K562 (cell line): Measurements from ENCODE around the gene TMEM163. TPM values are rescaled to one million over a fixed set of nuclear protein-coding genes. Genes with fewer than 3 reads are reported as not detected.

Experiments
- ATAC-seq: fragments of 200-7000 bp; cut with Tn5 transposase; 3 replicates; pipeline ENCODE4 v1.9.1; 2020; ENCODE audit warnings: moderate library complexity
- BruUV-seq: library from RNA; stranded (reverse); fragments of 400-500 nt; replicated peaks from 2 replicates; lab custom pipeline; 2021; lab: Mats Ljungman, UMichigan
- CTCF ChIA-PET: fragments of 300-600 bp; formaldehyde crosslinking; extraction: SDS; loops from one replicate; lab custom pipeline; 2021; ENCODE audit warnings: low intra/inter-chr PET ratio; lab: Yijun Ruan, JAX
- POLR2A ChIA-PET: fragments of 300-600, 350-650 bp; sonication (Branson Sonifier 250); formaldehyde crosslinking; extraction: SDS; loops from one replicate; lab custom pipeline; 2021; ENCODE audit warnings: antibody characterized with exemption, inconsistent platforms; lab: Yijun Ruan, JAX
- DNase-seq, 4 experiments: peaks; one replicate each; pipeline versions ENCODE4 v3.0.0 to v3.0.0-alpha.2; 2011 to 2018; ENCODE audit warnings: low spot score in 3 of 4, mixed read lengths in 3 of 4; ENCODE audit errors: extremely low read depth in 1 of 4
- FAIRE-seq: peaks from 2 replicates; lab custom pipeline; 2011; peaks lifted over from hg19 to GRCh38; lab: Jason Lieb, UNC
- H2AFZ ChIP-seq: 2 replicates; pipeline ENCODE4 v1.6.0; 2011; ENCODE audit warnings: low read depth, low read length, control low read depth, inconsistent platforms
- H3K27ac ChIP-seq: fragments of 200-600 bp; 3 replicates; pipeline ENCODE4 v1.8.0; 2011; ENCODE audit warnings: low read depth, mild to moderate bottlenecking, control low read depth, inconsistent platforms, low read length, moderate library complexity, mixed read lengths; ENCODE audit errors: extremely low read depth
- H3K27me3 ChIP-seq, 2 experiments: fragments of 300-600 bp in 1 of 2; 2 replicates in 1 of 2; 3 replicates in 1 of 2; pipeline versions ENCODE4 v1.6.0 to v1.8.0; 2011; ENCODE audit warnings: inconsistent platforms in 2 of 2, low read length in 2 of 2, mild to moderate bottlenecking in 1 of 2, mixed read lengths in 1 of 2, moderate library complexity in 1 of 2; ENCODE audit not compliant: control insufficient read depth in 2 of 2, insufficient read depth in 2 of 2
- H3K36me3 ChIP-seq: fragments of 300-600 bp; 3 replicates; pipeline ENCODE4 v1.8.0; 2011; ENCODE audit warnings: mild to moderate bottlenecking, low read length, inconsistent platforms; ENCODE audit not compliant: control insufficient read depth, insufficient read depth
- H3K4me1 ChIP-seq, 2 experiments: fragments of 200-600 bp in 1 of 2; replicated peaks in 1 of 2; 2 replicates in 1 of 2; 3 replicates in 1 of 2; pipeline versions ENCODE4 v1.5.1 to v1.8.0; 2011; ENCODE audit warnings: inconsistent platforms in 2 of 2, low read length in 2 of 2, mild to moderate bottlenecking in 1 of 2, mixed read lengths in 1 of 2, moderate library complexity in 1 of 2; ENCODE audit not compliant: control insufficient read depth in 2 of 2, insufficient read depth in 2 of 2
- H3K4me2 ChIP-seq: 2 replicates; pipeline ENCODE4 v1.6.1; 2011; ENCODE audit warnings: low read length, control low read depth, inconsistent platforms, mixed read lengths; ENCODE audit not compliant: insufficient read depth
- H3K4me3 ChIP-seq: fragments of 200-600 bp; sonication (generic), shearing (Covaris generic); 2 replicates; pipeline ENCODE4 v1.5.1; 2016; ENCODE audit warnings: control low read depth, inconsistent platforms
- H3K79me2 ChIP-seq: fragments of 200-600 bp; 3 replicates; pipeline ENCODE4 v1.8.0; 2011; ENCODE audit warnings: low read length, inconsistent platforms; ENCODE audit not compliant: control insufficient read depth, insufficient read depth
- H3K9ac ChIP-seq, 2 experiments: 2 replicates each; pipeline versions ENCODE4 v1.6.0 to v1.6.1; 2011; ENCODE audit warnings: low read depth in 2 of 2, low read length in 2 of 2, control low read depth in 1 of 2, inconsistent platforms in 1 of 2, mild to moderate bottlenecking in 1 of 2, mixed read lengths in 1 of 2; ENCODE audit not compliant: insufficient read depth in 1 of 2
- H3K9me1 ChIP-seq: one replicate; pipeline ENCODE4 v1.6.0; 2011; ENCODE audit warnings: inconsistent platforms, mild to moderate bottlenecking, low read length, moderate library complexity; ENCODE audit not compliant: control insufficient read depth, insufficient read depth
- H3K9me3 ChIP-seq: replicated peaks from 2 replicates; pipeline ENCODE4 v1.5.1; 2011; ENCODE audit warnings: low read depth, low read length, inconsistent platforms; ENCODE audit not compliant: control insufficient read depth, insufficient read depth
- H4K20me1 ChIP-seq: replicated peaks from 2 replicates; pipeline ENCODE4 v1.6.1; 2011; ENCODE audit warnings: low read length, inconsistent platforms, mixed read lengths; ENCODE audit not compliant: control insufficient read depth, insufficient read depth
- CBX3 ChIP-seq, 2 experiments: IDR thresholded peaks; 1 replicate in 1 of 2; 2 replicates in 1 of 2; pipeline ENCODE4 v1.6.1; 2012; ENCODE audit warnings: inconsistent platforms in 2 of 2, low read length in 2 of 2, borderline replicate concordance in 1 of 2, control low read depth in 1 of 2
- CTCF ChIP-seq, 3 experiments: IDR thresholded peaks in 2 of 3; conservative IDR thresholded peaks in 1 of 3; 2 replicates each; pipeline ENCODE4 v1.5.1; 2011 to 2012; ENCODE audit warnings: low read length in 3 of 3, mild to moderate bottlenecking in 3 of 3, control low read depth in 2 of 3, improper control_type of control experiment in 1 of 3, inconsistent platforms in 1 of 3, low read depth in 1 of 3, mixed read lengths in 1 of 3, moderate library complexity in 1 of 3; ENCODE audit not compliant: insufficient read depth in 2 of 3
- DEAF1 ChIP-seq: fragments of 450-650 bp; formaldehyde crosslinking; IDR thresholded peaks from 2 replicates; pipeline ENCODE4 v1.4.0; 2020; ENCODE audit warnings: mild to moderate bottlenecking, moderate library complexity
- ETV5 ChIP-seq: sonication (generic); formaldehyde crosslinking; IDR thresholded peaks from 2 replicates; pipeline ENCODE4 v1.4.0; 2020; ENCODE audit warnings: low read depth, mild to moderate bottlenecking, missing genetic modification reagents
- GTF2F1 ChIP-seq: IDR thresholded peaks from 2 replicates; pipeline ENCODE4 v1.6.1; 2011; ENCODE audit warnings: low read depth, low read length, improper control_type of control experiment
- HDAC8 ChIP-seq: fragments of 450-650 bp; IDR thresholded peaks from 2 replicates; pipeline ENCODE4 v1.6.1; 2016; ENCODE audit warnings: mild to moderate bottlenecking, missing genetic modification characterization, moderate library complexity, missing compliant biosample characterization
- RAD21 ChIP-seq, 2 experiments: fragments of 250-450 bp in 1 of 2; fragments of 450-650 bp in 1 of 2; sonication (Bioruptor Pico) in 1 of 2; formaldehyde crosslinking in 1 of 2; IDR thresholded peaks in 1 of 2; conservative IDR thresholded peaks in 1 of 2; 2 replicates each; pipeline versions ENCODE4 v1.4.0 to v1.8.0; 2020 to 2022; ENCODE audit warnings: mild to moderate bottlenecking in 2 of 2, moderate library complexity in 1 of 2
- RFX7 ChIP-seq: fragments of 250-450 bp; sonication (Bioruptor Pico); IDR thresholded peaks from 2 replicates; pipeline ENCODE4 v1.5.1; 2021; ENCODE audit warnings: mild to moderate bottlenecking
- SMAD4 ChIP-seq: fragments of 250-450 bp; sonication (Bioruptor Pico); conservative IDR thresholded peaks from 2 replicates; pipeline ENCODE4 v1.8.0; 2021; ENCODE audit warnings: inconsistent platforms, mild to moderate bottlenecking, moderate library complexity
- STAG1 ChIP-seq: sonication (generic); formaldehyde crosslinking; IDR thresholded peaks from 2 replicates; pipeline ENCODE4 v1.5.0; 2020; ENCODE audit warnings: missing genetic modification reagents, borderline replicate concordance
- STAT5B ChIP-seq: fragments of 250-450 bp; sonication (Bioruptor Pico); IDR thresholded peaks from 2 replicates; pipeline ENCODE4 v1.8.0; 2021; ENCODE audit warnings: mild to moderate bottlenecking, inconsistent platforms
- ZFPM2 ChIP-seq: fragments of 250-450 bp; sonication (Bioruptor Pico); IDR thresholded peaks from 2 replicates; pipeline ENCODE4 v1.5.1; 2022; ENCODE audit warnings: mild to moderate bottlenecking
- ZNF311 ChIP-seq: fragments of 250-450 bp; sonication (Bioruptor Pico); IDR thresholded peaks from 2 replicates; pipeline ENCODE4 v1.4.0; 2020; ENCODE audit warnings: mild to moderate bottlenecking, moderate library complexity
- whole genome bisulfite sequencing: fragments of 100-300 bp; shearing (Covaris generic); methylation state at CpG from one replicate; pipeline ENCODE4 v1.1.6; 2016; ENCODE audit warnings: low coverage, mixed read lengths; ENCODE audit not compliant: insufficient coverage; ENCODE audit errors: missing lambda C conversion rate; 5-methylcytosine and 5-hydroxymethylcytosine counted together
- in situ Hi-C: fragments of 300-500 bp; cut with MboI; formaldehyde crosslinking; loops from 4 replicates; pipeline ENCODE4 v1.15.0; 2018; ENCODE audit warnings: inconsistent platforms, mixed read lengths
- intact Hi-C: fragments of 100-400 bp; cut with micrococcal nuclease; formaldehyde crosslinking; loops from 2 replicates; pipeline ENCODE4 v1.14.2; 2022
- polyA plus RNA-seq, 8 experiments: library from polyadenylated mRNA; depleted of rRNA in 4 of 8; stranded (reverse) in 5 of 8; unstranded in 3 of 8; fragments of >200 nt; fragmentation: Nextera tagmentation in 2 of 8; fragmentation: Illumina TruSeq in 1 of 8; extraction: Ambion mirVana in 2 of 8; extraction: Trizol in 1 of 8; gene quantifications; 2 replicates each; pipeline versions ENCODE4 v1.2.1 to v1.2.3, GENCODE V29; 2011 to 2014; ENCODE audit warnings: inconsistent platforms in 1 of 8, missing spikeins in 1 of 8
- total RNA-seq, 7 experiments: library from RNA; depleted of rRNA in 6 of 7; stranded (reverse); fragments of >200 nt in 6 of 7; fragmentation: Illumina TruSeq in 2 of 7; extraction: Trizol in 2 of 7; gene quantifications; 2 replicates each; pipeline versions ENCODE4 v1.2.1 to v1.2.3, GENCODE V29; 2011 to 2021; ENCODE audit warnings: low replicate concordance in 1 of 7

TMEM163 gene
- total and polyA plus RNA-seq, 9 of the 15 experiments (the other 6 are each of a cell fraction or from before 2014, with no cell fraction given) = 0.04 to 0.68 (median 0.16) TPM; not detected in 3

GRCh38 chr2:134468164-134468563 is 250.6 kb downstream of the TMEM163 start:
- ATAC-seq (no peak), DNase-seq (no peak), FAIRE-seq (no peak)
- H2AFZ ChIP-seq = no peak overlapping the region
- ChIA-PET POLR2A (no interaction called here), CTCF (no interaction called here)
- peaks cover 15 to 53% of the 10 kb centered on the region in 2 experiments for H3K27me3 ChIP-seq
- H3K4me3 ChIP-seq = no peak overlapping the region
- no peaks in the 10 kb centered on the region for H3K9me3 ChIP-seq
- H3K79me2 ChIP-seq = no peaks in the 10 kb centered on the region
- H3K36me3 ChIP-seq = no peaks in the 10 kb centered on the region
- in situ Hi-C loops (no loop called here), intact Hi-C loops (no loop called here)
- BruUV-seq = no TSS peak
- no peak overlapping the region for H3K9ac ChIP-seq
- H3K9me1 ChIP-seq = no peaks in the 10 kb centered on the region
- TF ChIP-seq RFX7 (CRISPR knock-in tag) (no peak), ZFPM2 (CRISPR knock-in tag) (no peak), CBX3 (IDR thresholded peaks at IDR 0.05; ENCODE audit: borderline replicate concordance in 1 of 2, low read length in 2 of 2) (no peak), ZNF311 (CRISPR knock-in tag) (no peak), SMAD4 (no peak), STAT5B (no peak)
- no peaks in the 10 kb centered on the region for H3K4me1 ChIP-seq
- no peak overlapping the region for H3K4me2 ChIP-seq
- WGBS = 0% methylated on average over 2 of the region's 2 CpGs
- H3K27ac ChIP-seq = no peak overlapping the region
- peaks cover 4% of the 10 kb centered on the region; the same call in 1 of the 2 replicates for H4K20me1 ChIP-seq

GRCh38 chr2:134466141-134466540 is 252.7 kb downstream of the TMEM163 start:
- ChIA-PET POLR2A (no interaction called here), CTCF (interaction anchor here (0.5 to 1.2 kb wide), 2 partner anchors 238 to 1135 kb away, joined by 3 to 4 read pairs; no protein-coding TSS in a partner anchor)
- DNase-seq (peak in 3 of 4 experiments; percentile 33 to 41 (median 38)), FAIRE-seq (peak; percentile 82), ATAC-seq (peak; percentile 50; the same call in 1 of the 3 replicates)
- Histone ChIP-seq H3K27me3 (peaks cover 20 to 71% of the 10 kb centered on the region in 2 experiments), H3K79me2 (no peaks in the 10 kb centered on the region), H3K4me1 (no peaks in the 10 kb centered on the region), H3K27ac (no peak overlapping the region), H3K9me1 (no peaks in the 10 kb centered on the region), H4K20me1 (peaks cover 4% of the 10 kb centered on the region; the same call in 1 of the 2 replicates), H2AFZ (no peak overlapping the region), H3K4me3 (no peak overlapping the region), H3K4me2 (no peak overlapping the region), H3K9me3 (no peaks in the 10 kb centered on the region), H3K36me3 (no peaks in the 10 kb centered on the region), H3K9ac (no peak overlapping the region)
- no peak for TF ChIP-seq ETV5
- TF ChIP-seq CTCF (IDR thresholded peaks at IDR 0.05 in 2 of 3, conservative IDR thresholded peaks at IDR 0.05 in 1 of 3; ENCODE audit: insufficient read depth in 2 of 3, low read depth in 1 of 3, low read length in 3 of 3) = peak in 2 of 3 experiments; percentile 33 to 35; a peak in 3 of 6 replicates
- TF ChIP-seq RAD21 (CRISPR knock-in tag; conservative IDR thresholded peaks at IDR 0.05 in 1 of 2, IDR thresholded peaks at IDR 0.05 in 1 of 2) = peak; percentile 58 to 69
- TF ChIP-seq HDAC8 = no peak
- TF ChIP-seq STAG1 (CRISPR knock-in tag) = peak; percentile 18; the same call in 1 of the 2 replicates
- no peak for TF ChIP-seq GTF2F1
- peak; percentile 55 for TF ChIP-seq DEAF1
- in situ Hi-C loops = no loop called here
- 3% methylated on average over 3 of the region's 3 CpGs for WGBS
- no TSS peak for BruUV-seq
- intact Hi-C loops = loop anchor here (2.0 kb wide), 1 partner anchor 313 kb away; no protein-coding TSS in a partner anchor
